D341Med (cell line): ENCODE results near the gene OPTC.
"Not testable (repeated sequence)": the region's sequence is repeated elsewhere in the genome, so short reads cannot be mapped to it uniquely, and the experiment has no call there.

ENCODE experiments used
- DNase-seq: peaks from one replicate; pipeline ENCODE4 v3.0.0; 2012; ENCODE audit warnings: low spot score

OPTC gene, protein sequence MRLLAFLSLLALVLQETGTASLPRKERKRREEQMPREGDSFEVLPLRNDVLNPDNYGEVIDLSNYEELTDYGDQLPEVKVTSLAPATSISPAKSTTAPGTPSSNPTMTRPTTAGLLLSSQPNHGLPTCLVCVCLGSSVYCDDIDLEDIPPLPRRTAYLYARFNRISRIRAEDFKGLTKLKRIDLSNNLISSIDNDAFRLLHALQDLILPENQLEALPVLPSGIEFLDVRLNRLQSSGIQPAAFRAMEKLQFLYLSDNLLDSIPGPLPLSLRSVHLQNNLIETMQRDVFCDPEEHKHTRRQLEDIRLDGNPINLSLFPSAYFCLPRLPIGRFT

GRCh38 chr1:203493901-203494300 lies at the start of gene OPTC:
TSS of gene OPTC (plus strand) at chr1:203494153. CDS start at chr1:203496006, 1,853 bp downstream.
- DNase-seq: no peak

- DNase-seq: no peak
Measured at GRCh38 chr1:203444171-203444576, 49.8 kb upstream of the OPTC start.

DNA sequence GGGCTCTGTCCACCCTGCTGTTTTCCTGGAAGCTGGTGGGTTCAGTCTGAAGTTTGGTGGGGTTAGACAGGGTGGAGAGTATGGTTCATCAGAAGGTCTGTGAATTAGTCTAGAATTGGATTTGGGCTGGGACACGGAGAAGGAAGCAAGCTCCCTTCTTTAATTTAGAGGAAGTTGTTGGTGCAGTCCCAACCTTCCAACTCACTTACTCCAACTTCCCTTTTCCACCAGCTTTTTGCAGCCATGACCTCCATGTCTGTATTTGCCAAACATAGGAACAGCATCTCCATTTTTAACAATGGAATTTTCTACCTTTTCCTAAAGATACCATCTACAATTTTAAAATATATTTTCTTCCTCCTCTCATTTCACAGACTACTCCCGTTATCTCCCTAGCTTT lies 46.8 kb upstream of the OPTC start:
- no peak for DNase-seq

DNA sequence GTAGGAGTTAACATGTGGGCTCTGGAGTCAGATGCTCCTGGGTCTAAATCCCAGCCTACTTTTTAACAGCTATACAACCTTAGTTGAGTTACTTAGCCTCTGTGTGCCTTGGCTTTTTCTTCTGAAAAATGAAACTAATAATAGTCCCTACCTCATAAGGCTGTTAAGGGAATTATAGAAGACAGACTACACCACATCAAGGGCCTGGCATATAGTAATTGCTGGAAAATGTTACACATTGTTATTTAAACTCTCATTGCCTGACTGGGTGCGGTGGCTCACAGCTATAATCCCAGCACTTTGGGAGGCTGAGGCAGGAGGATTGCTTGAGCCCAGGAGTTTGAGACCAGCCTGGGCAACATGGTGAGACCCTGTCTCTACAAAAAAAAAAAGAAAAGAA lies 46.4 kb upstream of the OPTC start:
- not testable (repeated sequence) for DNase-seq

DNA sequence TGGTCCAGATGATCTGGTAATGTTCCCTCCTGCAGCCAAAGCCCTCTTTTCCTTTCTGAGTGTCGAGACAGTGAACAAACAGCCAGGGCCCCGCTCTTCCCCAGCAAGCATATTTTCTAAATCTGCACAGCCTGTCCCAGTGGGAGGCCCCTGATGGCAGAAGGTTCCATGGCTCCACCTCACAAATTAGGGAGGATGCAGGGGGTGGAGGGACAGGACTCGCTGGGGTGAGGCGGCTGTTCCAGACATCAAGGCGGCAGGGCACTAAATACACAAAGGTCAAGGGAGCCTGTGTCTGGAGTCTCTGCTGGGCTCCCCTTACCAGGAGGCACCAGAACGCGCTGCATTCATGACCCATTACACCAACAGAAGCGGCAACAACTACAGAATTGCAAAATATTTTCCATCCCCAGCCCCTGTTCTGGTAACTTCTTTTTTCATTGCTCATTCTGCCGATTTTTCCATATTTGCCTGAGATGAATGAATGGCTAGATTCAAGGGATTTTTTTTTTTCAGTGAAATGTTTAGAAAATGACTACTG lies 45.4 kb upstream of the OPTC start:
- no peak for DNase-seq

- no peak for DNase-seq
Measured at GRCh38 chr1:203450001-203450400, 44.0 kb upstream of the OPTC start.

- DNase-seq: no peak
Measured at GRCh38 chr1:203450479-203451149, 43.3 kb upstream of the OPTC start.

DNA sequence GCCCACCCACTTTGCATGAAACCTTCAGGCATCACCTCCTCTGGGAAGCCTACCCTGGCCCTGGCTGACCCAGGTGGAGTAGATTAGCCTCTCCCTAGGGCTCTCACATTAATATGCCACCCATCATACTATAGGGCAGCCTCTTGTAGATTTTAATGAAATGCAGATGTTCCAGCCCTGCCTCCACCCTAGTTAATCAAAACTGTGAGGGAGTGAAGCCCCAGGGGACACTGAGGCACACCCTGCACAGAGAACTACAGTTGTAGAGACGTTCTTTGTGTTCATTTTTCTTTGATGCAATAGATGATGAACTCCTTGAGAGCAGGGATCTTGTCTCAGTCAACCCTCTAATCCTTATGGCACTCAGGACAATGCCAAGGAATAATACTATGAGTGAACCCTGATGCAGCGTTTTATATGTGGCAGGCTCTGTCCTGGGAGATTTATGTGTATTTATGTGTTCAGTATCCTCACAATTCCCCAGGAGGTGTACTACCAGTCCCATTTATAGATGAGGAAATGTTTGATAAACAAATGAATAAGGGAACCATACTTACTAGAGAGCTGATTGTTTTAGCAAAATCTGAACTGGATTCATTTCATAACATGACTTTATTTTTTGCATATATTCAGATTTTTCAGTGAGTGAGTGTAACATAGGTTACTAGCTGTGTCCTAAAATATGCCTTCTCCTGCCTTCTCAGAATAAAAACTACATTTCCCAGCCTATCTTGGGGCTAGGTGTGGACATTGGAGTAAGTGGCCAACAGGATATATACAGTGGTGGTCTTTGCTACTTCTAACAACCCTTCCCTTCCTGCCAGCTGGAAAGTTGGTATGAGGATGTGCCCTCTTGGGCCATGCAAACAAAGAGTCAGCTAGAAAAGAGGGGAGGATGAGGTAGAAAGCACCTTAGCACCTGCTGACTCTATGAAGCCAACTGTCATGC lies 41.8 kb upstream of the OPTC start:
- no peak for DNase-seq

GRCh38 chr1:203453016-203453415 lies 40.9 kb upstream of the OPTC start:
- no peak for DNase-seq

DNA sequence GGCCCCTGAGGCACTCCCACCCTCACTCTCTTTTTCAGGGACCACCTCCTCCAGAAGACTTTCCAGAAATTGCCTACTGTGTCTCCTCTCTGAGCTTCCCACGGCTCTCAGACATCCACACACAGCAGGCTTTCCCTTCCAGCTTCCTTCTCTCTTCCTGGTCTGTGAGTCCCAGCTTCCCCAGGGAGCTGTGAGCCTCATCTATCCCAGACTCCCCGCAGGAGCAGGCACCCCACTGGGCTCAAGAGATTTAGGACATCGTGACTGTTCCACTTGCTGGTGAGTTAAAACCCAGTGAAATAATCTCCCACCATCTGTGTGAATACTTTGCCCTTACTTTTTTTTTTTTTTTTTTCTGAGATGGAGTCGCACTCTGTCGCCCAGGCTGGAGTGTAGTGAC lies 40.3 kb upstream of the OPTC start:
- no peak for DNase-seq

- no peak for DNase-seq
Measured at GRCh38 chr1:203454986-203455471, 38.9 kb upstream of the OPTC start.

GRCh38 chr1:203455706-203456105 lies 38.2 kb upstream of the OPTC start:
- DNase-seq: no peak

DNA sequence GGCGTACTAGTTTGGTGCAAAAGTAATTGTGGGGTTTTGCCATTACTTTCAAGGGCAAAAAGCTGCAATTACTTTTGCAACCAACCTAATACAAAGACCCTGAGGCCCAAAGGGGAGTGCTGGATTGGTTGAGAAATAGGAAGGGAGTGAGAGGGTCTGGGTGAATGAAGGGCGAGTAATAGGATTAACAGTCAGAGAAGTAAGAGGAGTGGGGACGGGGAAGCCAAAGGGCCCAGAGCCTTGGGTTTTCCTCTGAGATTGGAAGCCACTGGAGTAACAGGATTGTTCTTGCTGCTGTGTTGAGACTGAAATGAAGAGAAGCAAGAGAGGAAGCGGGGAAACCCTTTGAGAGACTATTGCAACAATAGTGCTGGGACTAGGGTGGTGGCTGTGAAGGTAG lies 37.4 kb upstream of the OPTC start:
- no peak for DNase-seq

DNA sequence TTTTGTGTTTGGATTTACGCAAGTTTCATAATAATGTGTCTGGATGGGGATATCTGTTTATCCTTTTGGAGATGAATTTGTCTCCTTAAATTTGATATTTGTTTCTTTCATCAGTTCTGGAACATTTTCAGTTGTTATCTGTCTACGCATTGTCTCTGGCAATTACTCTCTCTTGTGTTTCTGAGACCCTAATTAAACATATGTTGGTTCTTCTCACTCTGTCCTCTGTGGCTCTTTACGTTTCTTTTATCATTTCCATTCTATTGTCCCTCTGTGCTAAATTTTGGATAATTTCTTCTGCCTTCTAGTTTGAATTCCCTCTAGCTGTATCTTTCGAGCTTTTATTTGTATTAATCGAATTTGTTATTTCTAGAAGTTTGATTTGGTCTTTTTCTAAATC lies 35.9 kb upstream of the OPTC start:
- DNase-seq: no peak

- no peak for DNase-seq
Measured at GRCh38 chr1:203459671-203460201, 34.2 kb upstream of the OPTC start.

GRCh38 chr1:203461717-203462116 lies 32.2 kb upstream of the OPTC start:
- no peak for DNase-seq

DNA sequence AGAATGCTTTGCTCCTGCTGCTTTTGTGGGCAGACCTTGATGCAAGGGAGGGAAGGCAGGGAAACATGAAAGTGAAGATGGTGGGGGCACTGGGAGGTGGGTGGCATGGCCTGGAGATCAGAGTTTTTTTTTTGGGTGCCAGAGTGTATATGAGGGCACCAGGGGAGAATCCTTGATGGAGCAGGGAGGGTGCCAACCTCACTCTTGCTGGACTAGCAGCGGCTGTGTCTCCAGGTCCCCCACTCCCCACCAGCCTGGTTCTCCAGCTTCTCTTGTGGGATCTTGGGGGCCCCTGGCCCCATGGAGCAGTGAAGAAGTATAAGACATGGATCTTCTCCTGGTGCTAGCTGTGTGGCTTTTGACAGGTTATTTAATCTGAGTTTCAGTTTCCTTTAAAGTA lies 31.8 kb upstream of the OPTC start:
- DNase-seq: no peak

DNA sequence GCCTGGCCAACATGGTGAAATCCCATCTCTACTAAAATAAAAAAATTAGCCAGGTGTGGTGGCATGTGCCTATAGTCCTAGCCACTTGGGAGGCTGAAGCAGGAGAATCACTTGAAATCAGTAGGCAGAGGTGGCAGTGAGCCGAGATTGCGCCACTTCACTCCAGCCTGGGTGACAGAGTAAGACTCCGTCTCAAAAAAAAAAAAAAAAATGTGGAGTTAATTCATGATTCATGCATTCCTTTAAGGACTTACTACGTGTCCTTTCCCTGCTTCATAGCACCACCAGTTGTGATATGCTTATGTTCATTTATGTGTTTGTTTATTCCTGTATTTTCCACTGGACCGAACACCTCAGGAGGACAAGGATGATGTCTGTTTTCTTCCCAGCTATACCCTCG lies 31.1 kb upstream of the OPTC start:
- DNase-seq: no peak

DNA sequence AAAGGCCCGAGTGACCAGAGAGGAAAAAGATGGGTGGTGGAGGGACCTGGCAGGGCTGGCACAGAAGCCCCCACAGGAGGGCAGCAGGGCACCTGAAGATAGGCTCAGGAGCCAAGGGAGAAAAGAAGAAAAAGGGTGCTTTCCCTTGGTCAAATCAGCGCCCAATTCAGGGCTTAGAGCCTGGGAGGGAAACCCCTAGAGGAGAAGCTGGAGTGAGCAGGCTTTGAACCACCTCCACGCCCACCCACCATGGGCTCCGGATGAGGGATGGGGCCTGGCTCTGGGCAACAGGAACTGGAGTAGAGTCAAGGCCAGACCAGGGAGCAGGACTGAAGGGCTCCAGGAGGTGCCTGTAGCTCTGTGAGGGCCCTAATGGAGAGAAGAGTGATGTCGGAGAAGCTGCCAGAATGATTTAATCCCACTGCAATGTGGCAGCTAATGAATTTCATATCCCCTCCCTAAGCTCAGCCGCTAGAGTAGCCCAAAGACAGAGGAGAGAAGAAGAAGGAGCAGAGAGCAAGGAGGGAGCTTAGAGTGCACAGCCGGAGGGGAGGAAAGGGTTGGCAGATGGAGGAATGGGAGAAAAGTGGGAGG lies 30.4 kb upstream of the OPTC start:
- DNase-seq: no peak

GRCh38 chr1:203464226-203464625 lies 29.7 kb upstream of the OPTC start:
- DNase-seq: no peak

DNA sequence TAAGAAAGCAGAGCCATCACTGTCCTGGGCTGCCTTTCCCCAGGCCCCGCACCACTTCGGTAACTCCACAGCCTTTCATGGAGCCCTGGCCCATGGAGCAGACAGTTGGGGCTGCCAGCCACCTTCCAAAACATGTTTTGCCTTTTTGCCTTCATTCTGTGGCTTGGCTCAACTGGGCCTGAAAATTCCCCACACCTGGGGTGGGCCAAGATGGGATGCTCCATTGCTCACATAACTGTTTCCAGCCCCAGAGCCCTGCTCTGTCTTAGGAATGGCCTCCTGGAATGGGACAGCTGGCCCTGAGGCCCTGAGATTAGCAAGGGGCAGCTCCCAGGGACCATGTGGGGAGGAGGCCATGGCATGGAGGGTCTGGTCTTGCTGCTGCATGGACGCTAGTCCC lies 29.2 kb upstream of the OPTC start:
- DNase-seq: no peak
